ENCODE results near the gene MEGF8. TPM values are rescaled to one million over a fixed set of nuclear protein-coding genes. Genes with fewer than 3 reads are reported as not detected.

Gene MEGF8
- total and polyA plus RNA-seq, 8 donors: 7.3 to 15.9 (median 9.0) TPM

GRCh38 chr19:42293948-42294347 is 31.5 kb upstream of the MEGF8 start:
- WGBS, 2 donors: 92 to 93% methylated on average over 15 of the region's 15 CpGs

GRCh38 chr19:42294471-42295137 is 30.8 kb upstream of the MEGF8 start:
- H3K27me3 ChIP-seq: no peaks in the 10 kb centered on the region
- intact Hi-C loops (cut with DNase I): loop anchor here in 1 of 3 donors (10.0 kb wide), 2 partner anchors 50 to 160 kb away; partner anchors contain the start of genes GSK3A and POU2F2
- no peak for ATAC-seq
- TF ChIP-seq CTCF (IDR thresholded peaks at IDR 0.05): no peak
- peak in 1 of 6 donors; percentile 14 for DNase-seq
- no peaks in the 10 kb centered on the region for H3K9me3 ChIP-seq
- no peak overlapping the region for H3K4me3 ChIP-seq
- WGBS, 2 donors: 82 to 83% methylated on average over 20 to 24 of the region's 24 CpGs
- H3K27ac ChIP-seq: no peak overlapping the region
- H3K36me3 ChIP-seq: peaks cover 0 to 30% (median 24%) of the 10 kb centered on the region in 3 donors
- FAIRE-seq: no peak
- H3K4me1 ChIP-seq: no peaks in the 10 kb centered on the region

More at GRCh38 chr19:42293948-42294347, 31.5 kb upstream of the MEGF8 start:
- intact Hi-C loops (cut with DNase I): loop anchor here in 1 of 3 donors (10.0 kb wide), 2 partner anchors 49 to 159 kb away; partner anchors contain the start of genes GSK3A and POU2F2
- no peak overlapping the region for H3K4me3 ChIP-seq
- H3K36me3 ChIP-seq: peaks cover 0 to 36% (median 31%) of the 10 kb centered on the region in 3 donors
- ATAC-seq (no peak), FAIRE-seq (no peak), DNase-seq (peak in 1 of 6 donors; percentile 15)
- H3K4me1 ChIP-seq: no peaks in the 10 kb centered on the region
- TF ChIP-seq CTCF (IDR thresholded peaks at IDR 0.05): no peak
- H3K27ac ChIP-seq: no peak overlapping the region
- no peaks in the 10 kb centered on the region for H3K9me3 ChIP-seq
- H3K27me3 ChIP-seq: no peaks in the 10 kb centered on the region

- FAIRE-seq: no peak
- ATAC-seq: no peak
- no peak overlapping the region for H3K27ac ChIP-seq
Measured at GRCh38 chr19:42295342-42295741, 30.1 kb upstream of the MEGF8 start.

GRCh38 chr19:42295831-42296525 is 29.5 kb upstream of the MEGF8 start:
- peak; percentile 71 to 97 (median 86) for DNase-seq
- H3K4me3 ChIP-seq: no peak overlapping the region
- no peaks in the 10 kb centered on the region for H3K9me3 ChIP-seq
- H3K36me3 ChIP-seq: peaks cover 0 to 16% (median 14%) of the 10 kb centered on the region in 3 donors
- no peak overlapping the region for H3K27ac ChIP-seq
- no peaks in the 10 kb centered on the region for H3K27me3 ChIP-seq
- 78 to 79% methylated on average over 6 of the region's 6 CpGs for WGBS, 2 donors
- no peaks in the 10 kb centered on the region for H3K4me1 ChIP-seq
- ATAC-seq: peak; percentile 73 to 93 (median 86)
- TF ChIP-seq CTCF (IDR thresholded peaks at IDR 0.05): peak; percentile 86 to 91 (median 89)
- no peak for FAIRE-seq
- intact Hi-C loops (cut with DNase I): loop anchor here in 1 of 3 donors (10.0 kb wide), 2 partner anchors 51 to 161 kb away; partner anchors contain the start of genes GSK3A and POU2F2

More at GRCh38 chr19:42295342-42295741, 30.1 kb upstream of the MEGF8 start:
- Histone ChIP-seq H3K36me3 (peaks cover 0 to 23% (median 18%) of the 10 kb centered on the region in 3 donors), H3K9me3 (no peaks in the 10 kb centered on the region), H3K4me1 (no peaks in the 10 kb centered on the region), H3K4me3 (no peak overlapping the region), H3K27me3 (no peaks in the 10 kb centered on the region)
- intact Hi-C loops (cut with DNase I): loop anchor here in 1 of 3 donors (10.0 kb wide), 2 partner anchors 51 to 161 kb away; partner anchors contain the start of genes GSK3A and POU2F2
- 60 to 71% methylated on average over 5 of the region's 5 CpGs for WGBS, 2 donors
- no peak for TF ChIP-seq CTCF (IDR thresholded peaks at IDR 0.05)
- DNase-seq: peak in 1 of 6 donors; percentile 15
